Esophagus squamous epithelium (tissue), 4 donors: Measurements from ENCODE around the gene GFRA1.

Experiments
- CTCF ChIP-seq, 6 experiments: fragments of 450-650 bp in 4 of 6; fragments of 200-600 bp in 2 of 6; sonication (generic) in 2 of 6; IDR thresholded peaks; one replicate each; pipeline ENCODE4 v1.5.1; 2016 to 2019; ENCODE audit warnings: antibody characterized with exemption in 6 of 6, mild to moderate bottlenecking in 4 of 6, moderate library complexity in 4 of 6
- POLR2A ChIP-seq, 4 donors: fragments of 450-650 bp; IDR thresholded peaks; one replicate each; pipeline ENCODE4 v1.6.1; 2017; ENCODE audit warnings: antibody characterized with exemption in 4 of 4, mild to moderate bottlenecking in 4 of 4, moderate library complexity in 3 of 4

- TF ChIP-seq CTCF (IDR thresholded peaks at IDR 0.05) (no peak), POLR2A (IDR thresholded peaks at IDR 0.05) (no peak)
Measured at GRCh38 chr10:116088985-116089384, 184.0 kb downstream of the GFRA1 start.
